Spleen (tissue), 11 donors: ENCODE data around the gene SIPA1L3. TPM values are rescaled to one million over a fixed set of nuclear protein-coding genes. Genes with fewer than 3 reads are reported as not detected.

Source experiments
- DNase-seq: peaks from one replicate; pipeline ENCODE4 v3.0.0-alpha.2; 2020
- H3K27ac ChIP-seq, 8 donors: fragments of 200-600 bp; sonication (generic) in 7 of 8; 1 replicate in 4 of 8; 2 replicates in 4 of 8; pipeline versions ENCODE4 v1.5.0 to v1.8.0; 2016 to 2021; ENCODE audit warnings: inconsistent platforms in 4 of 8, mild to moderate bottlenecking in 4 of 8, moderate library complexity in 1 of 8
- H3K27me3 ChIP-seq, 7 donors: fragments of 200-600 bp; sonication (generic) in 6 of 7; replicated peaks in 1 of 7; 1 replicate in 4 of 7; 2 replicates in 3 of 7; pipeline versions ENCODE4 v1.5.0 to v1.8.0; 2016 to 2021; ENCODE audit warnings: inconsistent platforms in 3 of 7, mild to moderate bottlenecking in 1 of 7
- H3K36me3 ChIP-seq, 6 donors: fragments of 200-600 bp; sonication (generic) in 5 of 6; 1 replicate in 4 of 6; 2 replicates in 2 of 6; pipeline versions ENCODE4 v1.5.0 to v1.8.0; 2016 to 2021; ENCODE audit warnings: inconsistent platforms in 2 of 6
- H3K4me1 ChIP-seq, 6 donors: fragments of 200-600 bp; sonication (generic) in 5 of 6; 1 replicate in 3 of 6; 2 replicates in 3 of 6; pipeline versions ENCODE4 v1.5.0 to v1.8.0; 2016 to 2021; ENCODE audit warnings: inconsistent platforms in 3 of 6
- H3K4me3 ChIP-seq, 8 donors: fragments of 200-600 bp; sonication (generic) in 7 of 8; 1 replicate in 4 of 8; 2 replicates in 4 of 8; pipeline versions ENCODE4 v1.5.0 to v1.8.0; 2016 to 2021; ENCODE audit warnings: inconsistent platforms in 4 of 8, mild to moderate bottlenecking in 4 of 8, moderate library complexity in 2 of 8
- H3K9me3 ChIP-seq, 8 donors: fragments of 200-600 bp; sonication (generic) in 7 of 8; 1 replicate in 4 of 8; 2 replicates in 4 of 8; pipeline versions ENCODE4 v1.5.0 to v1.8.0; 2016 to 2021; ENCODE audit warnings: inconsistent platforms in 4 of 8
- POLR2A ChIP-seq, 3 donors: fragments of 450-650 bp; IDR thresholded peaks; one replicate each; pipeline ENCODE4 v1.5.1; 2017; ENCODE audit warnings: antibody characterized with exemption in 3 of 3, mild to moderate bottlenecking in 1 of 3
- POLR2AphosphoS5 ChIP-seq, 3 donors: sonication (generic); formaldehyde crosslinking; IDR thresholded peaks; one replicate each; pipeline ENCODE4 v1.5.1; 2017; ENCODE audit warnings: antibody characterized with exemption in 3 of 3
- WGBS, 5 donors: extraction: QIAGEN DNeasy Blood & Tissue Kit in 3 of 5; methylation state at CpG; one replicate each; pipeline versions ENCODE4 v1.1.5 to v1.1.7; 2013 to 2018; 5-methylcytosine and 5-hydroxymethylcytosine counted together
- intact Hi-C: fragments of 100-400 bp; cut with DNase I; formaldehyde crosslinking; loops from one replicate; pipeline ENCODE4 v1.15.0; 2023; ENCODE audit warnings: low total_unique reads
- polyA plus RNA-seq, 3 donors: library from polyadenylated mRNA; stranded (reverse); fragments of 200-250 nt; gene quantifications; one replicate each; pipeline ENCODE4 v1.2.1, GENCODE V29; 2013
- total RNA-seq, 7 donors: library from RNA; depleted of rRNA in 3 of 7; stranded (reverse); fragments of >200 nt in 3 of 7; fragmentation: NEBNext Ultra II Directional in 4 of 7; extraction: Animal tissue kit (Norgen Biotek cat#: 25700) in 4 of 7; gene quantifications; one replicate each; pipeline versions ENCODE4 v1.1.0 to v1.2.1, GENCODE V29; 2016 to 2021
- TF ChIP-seq, protein P1 (sequence below), 11 experiments: fragments of 200-600 bp in 7 of 11; fragments of 450-650 bp in 4 of 11; sonication (generic) in 4 of 11; IDR thresholded peaks in 8 of 11; conservative IDR thresholded peaks in 3 of 11; 1 replicate in 7 of 11; 2 replicates in 4 of 11; pipeline versions ENCODE4 v1.4.0 to v1.8.0; 2016 to 2021; ENCODE audit warnings: antibody characterized with exemption in 11 of 11, inconsistent platforms in 4 of 11, mild to moderate bottlenecking in 1 of 11
- donor health status: healthy with polysubstance abuse.
- donor health status: DM: no; HTN: no; CAD: no; lungs with moderate emphysema.
- donor health status: DM: no; HTN: no; CAD: no.
- donor health status: Bipolar disorder and iron deficiency.
- donor health status: healthy.
- donor health status: DM: no; HTN: no; CAD: no.
- donor health status: DM: yes; HTN: yes; CAD: no.

Gene SIPA1L3
- total and polyA plus RNA-seq, 10 donors = 5.4 to 62.6 (median 40.3) TPM

DNA sequence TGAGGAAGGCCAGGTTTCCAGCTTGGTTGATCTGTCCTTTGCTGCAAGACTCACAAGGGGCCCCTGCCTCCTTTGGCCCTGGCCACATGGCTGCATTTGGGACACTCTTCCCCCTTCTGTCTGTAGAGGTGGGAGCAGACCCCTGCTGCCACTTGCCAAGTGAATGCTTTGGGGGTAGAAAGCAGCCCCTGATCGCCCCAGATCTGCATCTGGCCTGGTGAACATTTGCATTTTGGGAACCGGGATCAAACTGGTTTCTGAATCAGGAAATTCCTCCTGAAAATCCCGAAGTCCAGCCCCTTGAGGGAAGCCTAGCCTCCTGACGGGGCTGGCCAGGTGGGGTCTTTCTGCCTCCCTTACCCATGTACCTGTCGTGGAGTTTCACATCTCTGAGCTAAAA lies 302.1 kb downstream of the SIPA1L3 start:
- Histone ChIP-seq H3K4me3 (no peak overlapping the region), H3K27me3 (peaks cover 8 to 69% (median 46%) of the 10 kb centered on the region in 7 donors), H3K9me3 (no peaks in the 10 kb centered on the region), H3K36me3 (peaks cover 0 to 45% (median 28%) of the 10 kb centered on the region in 6 donors), H3K4me1 (peaks cover 8 to 44% (median 25%) of the 10 kb centered on the region in 6 donors), H3K27ac (no peak overlapping the region)
- TF ChIP-seq POLR2A (IDR thresholded peaks at IDR 0.05) (no peak), POLR2AphosphoS5 (IDR thresholded peaks at IDR 0.05) (no peak)
- TF ChIP-seq, protein P1, sequence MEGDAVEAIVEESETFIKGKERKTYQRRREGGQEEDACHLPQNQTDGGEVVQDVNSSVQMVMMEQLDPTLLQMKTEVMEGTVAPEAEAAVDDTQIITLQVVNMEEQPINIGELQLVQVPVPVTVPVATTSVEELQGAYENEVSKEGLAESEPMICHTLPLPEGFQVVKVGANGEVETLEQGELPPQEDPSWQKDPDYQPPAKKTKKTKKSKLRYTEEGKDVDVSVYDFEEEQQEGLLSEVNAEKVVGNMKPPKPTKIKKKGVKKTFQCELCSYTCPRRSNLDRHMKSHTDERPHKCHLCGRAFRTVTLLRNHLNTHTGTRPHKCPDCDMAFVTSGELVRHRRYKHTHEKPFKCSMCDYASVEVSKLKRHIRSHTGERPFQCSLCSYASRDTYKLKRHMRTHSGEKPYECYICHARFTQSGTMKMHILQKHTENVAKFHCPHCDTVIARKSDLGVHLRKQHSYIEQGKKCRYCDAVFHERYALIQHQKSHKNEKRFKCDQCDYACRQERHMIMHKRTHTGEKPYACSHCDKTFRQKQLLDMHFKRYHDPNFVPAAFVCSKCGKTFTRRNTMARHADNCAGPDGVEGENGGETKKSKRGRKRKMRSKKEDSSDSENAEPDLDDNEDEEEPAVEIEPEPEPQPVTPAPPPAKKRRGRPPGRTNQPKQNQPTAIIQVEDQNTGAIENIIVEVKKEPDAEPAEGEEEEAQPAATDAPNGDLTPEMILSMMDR (IDR thresholded peaks at IDR 0.05 in 8 of 11, conservative IDR thresholded peaks at IDR 0.05 in 3 of 11) = no peak
- intact Hi-C loops = no loop called here
- WGBS, 5 donors = 30 to 63% (median 43%) methylated on average over 4 to 5 of the region's 5 CpGs
- DNase-seq = no peak

GRCh38 chr19:38209671-38210457 lies 302.9 kb downstream of the SIPA1L3 start:
- Histone ChIP-seq H3K27ac (no peak overlapping the region), H3K36me3 (peaks cover 0 to 38% (median 22%) of the 10 kb centered on the region in 6 donors), H3K9me3 (no peaks in the 10 kb centered on the region), H3K4me3 (peak overlapping the region in 1 of 8 donors; percentile 13), H3K27me3 (peaks cover 8 to 76% (median 47%) of the 10 kb centered on the region in 7 donors), H3K4me1 (peaks cover 8 to 48% (median 25%) of the 10 kb centered on the region in 6 donors)
- intact Hi-C loops = no loop called here
- TF ChIP-seq POLR2A (IDR thresholded peaks at IDR 0.05) (no peak), POLR2AphosphoS5 (IDR thresholded peaks at IDR 0.05) (peak; percentile 29 to 83 (median 60))
- 3 to 9% (median 6%) methylated on average over 28 to 30 of the region's 30 CpGs for WGBS, 5 donors
- DNase-seq = no peak

DNA sequence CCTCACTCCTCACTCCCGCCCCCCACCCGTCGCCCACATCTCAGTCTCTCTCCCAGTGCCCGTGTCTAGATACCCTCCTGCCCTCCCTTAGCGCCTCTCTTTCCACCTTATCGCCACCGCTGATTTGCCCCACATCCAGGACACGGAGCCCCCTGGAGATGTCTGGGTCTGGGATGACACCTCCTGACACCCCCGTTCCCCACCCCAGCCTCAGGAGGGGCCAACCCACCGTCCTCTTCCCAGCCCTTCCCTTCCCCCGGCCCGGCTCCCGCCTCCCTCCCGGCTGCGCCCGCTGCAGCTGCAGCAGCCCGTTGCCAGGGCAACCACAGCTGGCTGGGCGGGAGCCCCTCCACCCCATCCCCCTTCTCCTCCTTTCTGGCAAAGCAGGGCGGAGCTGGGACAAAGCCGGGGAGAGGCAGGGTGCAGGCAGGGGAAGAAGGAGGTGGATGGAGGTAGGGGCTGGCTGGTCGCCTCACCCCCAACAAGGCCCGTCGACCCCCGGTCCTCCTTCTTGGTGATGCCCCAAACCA lies 303.5 kb downstream of the SIPA1L3 start:
- no peak for TF ChIP-seq POLR2A (IDR thresholded peaks at IDR 0.05)
- TF ChIP-seq, protein P1 (IDR thresholded peaks at IDR 0.05 in 8 of 11, conservative IDR thresholded peaks at IDR 0.05 in 3 of 11) = no peak
- TF ChIP-seq POLR2AphosphoS5 (IDR thresholded peaks at IDR 0.05) = no peak
- Histone ChIP-seq H3K4me3 (no peak overlapping the region), H3K36me3 (peaks cover 0 to 31% (median 16%) of the 10 kb centered on the region in 6 donors), H3K4me1 (peaks cover 8 to 48% (median 25%) of the 10 kb centered on the region in 6 donors), H3K27me3 (peaks cover 8 to 83% (median 47%) of the 10 kb centered on the region in 7 donors), H3K27ac (no peak overlapping the region), H3K9me3 (no peaks in the 10 kb centered on the region)
- WGBS, 5 donors = 2 to 5% (median 3%) methylated on average over 18 to 24 of the region's 24 CpGs
- DNase-seq = no peak
- intact Hi-C loops = no loop called here

DNA sequence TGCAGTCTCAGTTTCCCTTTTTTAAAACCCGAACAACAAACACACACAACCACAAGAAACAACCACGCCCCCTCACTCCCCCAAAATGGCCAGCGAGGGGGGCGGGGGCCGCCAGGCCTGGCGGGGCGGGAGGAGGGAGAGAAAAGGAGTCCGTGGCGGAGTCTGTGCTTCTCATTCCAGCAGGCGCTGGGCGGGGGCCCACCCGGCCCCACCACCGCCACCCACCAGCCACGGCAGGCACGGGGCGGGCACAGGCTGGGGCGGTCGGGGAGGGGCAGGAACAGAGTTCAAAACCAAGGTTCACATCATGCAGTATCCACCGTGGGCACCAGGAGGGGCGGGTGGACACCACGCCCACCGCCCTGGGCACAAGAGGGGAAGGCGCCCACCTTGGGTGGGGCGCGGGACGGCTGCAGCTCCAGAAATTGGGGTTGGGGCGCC lies 304.2 kb downstream of the SIPA1L3 start:
- Histone ChIP-seq H3K4me1 (peaks cover 8 to 48% (median 25%) of the 10 kb centered on the region in 6 donors), H3K27me3 (peaks cover 8 to 89% (median 51%) of the 10 kb centered on the region in 7 donors), H3K9me3 (no peaks in the 10 kb centered on the region), H3K36me3 (peaks cover 0 to 25% (median 10%) of the 10 kb centered on the region in 6 donors), H3K4me3 (no peak overlapping the region), H3K27ac (no peak overlapping the region)
- DNase-seq = no peak
- intact Hi-C loops = no loop called here
- TF ChIP-seq, protein P1 (IDR thresholded peaks at IDR 0.05 in 8 of 11, conservative IDR thresholded peaks at IDR 0.05 in 3 of 11) = no peak
- TF ChIP-seq POLR2A (IDR thresholded peaks at IDR 0.05) (no peak), POLR2AphosphoS5 (IDR thresholded peaks at IDR 0.05) (no peak)
- 2 to 7% (median 6%) methylated on average over 23 to 27 of the region's 27 CpGs for WGBS, 5 donors
